HG03159 (cell line): Measurements from ENCODE around the gene SLC16A9.

Experiments used
- ATAC-seq: cut with Tn5 transposase; IDR thresholded peaks from one replicate; pipeline ENCODE4 v1.9.1; 2021; ENCODE audit warnings: mild to moderate bottlenecking, moderate library complexity; ENCODE audit not compliant: unreplicated experiment

SLC16A9 gene

DNA sequence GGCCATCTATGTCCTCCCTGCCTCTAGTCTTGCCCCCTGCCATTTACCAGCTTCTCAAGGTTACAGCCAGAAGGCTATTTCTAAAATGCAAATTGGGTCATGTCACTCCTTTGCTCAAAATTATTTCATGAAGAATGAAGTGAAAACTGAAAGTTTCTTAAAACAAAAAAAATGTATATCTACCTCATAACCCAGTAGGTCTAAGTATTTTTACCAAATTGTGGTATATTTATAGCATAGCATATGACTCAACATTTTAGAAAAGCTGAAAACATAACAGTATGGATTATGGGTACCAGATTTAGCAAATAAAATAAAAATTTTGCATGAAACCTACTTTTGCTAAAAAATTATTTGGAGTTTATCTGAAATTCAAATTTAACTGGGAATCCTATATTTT is 78.4 kb downstream of the SLC16A9 start:
- ATAC-seq: no peak

DNA sequence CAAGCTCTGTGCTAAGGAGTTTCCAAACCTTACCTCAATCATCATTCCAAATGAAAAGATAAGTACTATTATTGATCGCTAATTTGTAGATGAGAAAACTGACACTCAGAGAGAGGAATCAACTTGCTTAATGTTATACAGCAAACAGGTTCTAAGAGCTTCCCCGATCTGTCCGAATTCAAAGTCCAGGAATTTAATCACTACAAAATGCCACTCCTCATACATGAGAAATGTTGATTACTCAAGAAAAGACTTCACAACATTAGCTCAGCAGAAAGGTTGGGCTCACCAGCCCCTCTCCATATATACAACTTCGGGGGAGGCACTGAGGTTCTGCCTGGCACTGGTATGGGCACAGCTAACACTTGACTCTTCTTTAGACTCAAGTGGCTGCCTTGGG is 80.7 kb downstream of the SLC16A9 start:
- no peak for ATAC-seq

DNA sequence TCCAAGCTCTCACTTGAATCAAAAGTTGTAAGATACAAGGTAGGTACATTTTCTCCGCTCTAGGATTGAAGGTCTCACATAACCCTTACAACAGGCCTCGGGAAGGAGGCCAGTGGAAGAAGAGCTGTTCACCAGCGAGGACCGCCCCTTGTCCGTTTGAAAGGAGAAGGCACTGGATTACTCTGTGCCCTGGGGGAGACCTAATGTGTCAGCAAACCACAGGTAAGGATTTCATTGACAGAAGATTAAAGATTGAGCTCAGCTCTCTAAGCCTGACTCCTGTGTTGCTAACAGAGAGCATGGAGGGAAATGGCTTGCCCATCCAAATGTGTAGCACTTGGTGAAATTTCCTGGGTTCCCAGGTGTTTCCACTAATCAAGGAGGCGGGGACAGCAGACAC is 81.2 kb downstream of the SLC16A9 start:
- ATAC-seq: no peak

- ATAC-seq: no peak
Measured at GRCh38 chr10:59627366-59628018, 82.2 kb downstream of the SLC16A9 start.

GRCh38 chr10:59626523-59626869 is 83.2 kb downstream of the SLC16A9 start:
- ATAC-seq: no peak

- peak; percentile 84 for ATAC-seq
Measured at GRCh38 chr10:59625721-59626522, 83.7 kb downstream of the SLC16A9 start.

DNA sequence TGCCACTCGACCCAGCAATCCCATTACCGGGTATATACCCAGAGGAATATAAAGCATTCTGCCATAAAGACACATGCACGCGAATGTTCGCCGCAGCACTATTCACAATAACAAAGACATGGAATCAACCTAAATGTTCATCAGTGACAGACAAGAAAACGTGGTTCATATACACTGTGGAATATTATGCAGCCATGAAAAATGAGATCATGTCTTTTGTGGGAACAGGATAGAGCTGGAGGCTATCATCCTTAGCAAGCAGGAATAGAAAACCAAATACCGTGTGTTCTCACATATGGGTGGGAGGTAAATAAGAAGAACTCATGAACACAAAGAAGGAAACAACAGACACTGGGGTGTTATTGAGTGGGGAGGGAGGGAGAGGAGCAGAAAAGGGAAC is 84.7 kb downstream of the SLC16A9 start:
- no peak for ATAC-seq

- ATAC-seq: no peak
Measured at GRCh38 chr10:59624136-59624535, 85.5 kb downstream of the SLC16A9 start.

DNA sequence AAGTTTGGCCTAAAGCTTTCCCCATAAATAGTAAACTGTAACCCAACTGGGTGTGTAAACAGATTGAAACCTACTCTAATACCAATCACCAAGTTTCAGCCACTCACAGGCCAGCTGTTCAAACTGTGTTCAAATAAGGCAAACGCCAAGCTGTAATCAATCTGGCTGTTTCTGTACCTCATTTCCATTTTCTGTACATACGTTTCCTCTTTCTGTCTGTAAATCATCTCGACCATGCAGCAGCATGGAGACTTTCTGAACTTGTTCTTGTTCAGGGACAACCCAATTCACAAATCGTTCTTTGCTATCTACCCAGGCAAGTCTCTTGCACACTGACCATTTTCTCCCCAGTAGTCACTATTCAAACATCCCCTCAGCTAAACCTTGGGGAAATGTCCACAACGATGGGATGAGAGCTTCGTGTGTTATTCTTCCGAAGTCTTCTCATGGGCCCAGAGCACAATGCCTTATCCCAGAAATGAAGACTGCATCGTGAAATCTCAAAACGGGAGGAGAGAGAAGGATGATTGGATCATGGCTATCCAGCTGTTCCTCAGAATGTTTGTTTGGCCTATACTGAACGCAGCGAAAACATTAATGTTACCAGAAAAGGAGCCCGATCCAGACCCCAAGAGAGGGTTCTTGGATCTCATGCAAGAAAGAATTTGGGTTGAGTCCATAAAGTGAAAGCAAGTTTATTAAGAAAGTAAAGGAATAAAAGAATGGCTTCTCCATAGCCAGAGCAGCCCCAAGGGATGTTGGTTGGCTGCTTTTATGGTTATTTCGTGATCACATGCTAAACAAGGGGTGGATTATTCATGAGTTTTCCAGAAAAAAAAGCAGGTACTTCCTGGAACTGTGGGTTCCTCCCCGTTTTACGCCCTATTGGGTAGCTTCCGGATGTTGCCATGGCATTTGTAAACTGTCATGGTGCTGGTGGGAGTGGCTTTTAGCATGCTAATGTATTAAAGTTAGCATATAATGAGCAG is 86.2 kb downstream of the SLC16A9 start:
- ATAC-seq: peak; percentile 44

DNA sequence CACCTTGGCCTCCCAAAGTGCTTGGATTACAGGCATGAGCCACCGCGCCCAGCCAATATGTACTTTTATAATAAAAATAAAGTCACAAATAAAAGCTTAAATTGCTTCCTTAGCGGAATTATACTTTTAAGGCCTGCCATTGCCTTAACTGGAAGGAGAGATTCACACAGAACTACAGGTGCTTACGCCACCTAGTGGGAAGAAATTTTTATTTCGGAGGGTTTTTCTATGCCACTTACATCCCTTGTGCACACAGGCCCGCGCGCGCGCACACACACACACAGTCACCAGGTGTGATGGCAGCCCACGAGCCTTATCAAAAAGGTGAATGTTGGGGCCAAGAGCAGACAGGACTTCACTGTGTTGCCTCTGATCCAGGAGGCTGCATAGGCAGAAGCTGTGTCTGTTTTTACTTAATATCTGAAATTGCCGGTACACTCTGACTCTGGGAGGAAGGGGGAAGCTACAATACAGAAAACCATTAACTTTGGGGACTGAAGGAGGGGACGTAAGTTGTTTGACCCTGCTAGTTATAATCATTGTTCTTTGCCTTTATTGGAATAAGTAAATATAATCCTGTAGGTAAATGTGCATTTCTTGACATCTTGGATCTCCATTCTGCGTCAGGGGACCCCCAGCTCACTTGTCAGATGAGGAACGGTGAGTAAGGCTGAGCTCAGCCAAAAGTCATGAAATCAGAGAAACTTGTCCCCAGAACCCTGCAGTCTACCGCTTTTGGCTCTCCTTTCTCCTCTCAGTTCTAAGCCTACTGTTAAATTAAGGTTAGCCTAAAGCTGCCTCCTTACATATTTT is 87.1 kb downstream of the SLC16A9 start:
- ATAC-seq: no peak

GRCh38 chr10:59621771-59622170 is 87.9 kb downstream of the SLC16A9 start:
- no peak for ATAC-seq

GRCh38 chr10:59618666-59619065 is 91.0 kb downstream of the SLC16A9 start:
- ATAC-seq: no peak

GRCh38 chr10:59617996-59618395 is 91.7 kb downstream of the SLC16A9 start:
- ATAC-seq: no peak

DNA sequence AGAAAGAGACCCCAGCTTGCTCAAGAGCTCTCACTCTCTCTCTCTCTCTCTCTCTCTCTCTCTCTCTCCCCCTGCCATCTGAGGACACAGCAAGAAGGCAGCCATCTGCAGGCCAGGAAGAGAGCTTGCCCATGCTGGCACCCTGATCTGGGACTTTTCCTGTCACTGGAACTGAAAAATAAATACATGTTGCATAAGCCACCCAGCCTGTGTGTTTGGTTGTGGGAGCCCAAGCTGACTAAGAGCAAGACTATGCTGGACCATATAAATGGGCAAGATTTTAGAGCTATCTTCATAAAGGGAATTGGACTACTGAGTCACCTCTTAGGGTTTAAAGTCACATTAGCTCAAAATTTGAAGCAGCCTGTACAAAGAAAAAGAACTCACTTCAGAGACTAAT is 98.6 kb downstream of the SLC16A9 start:
- ATAC-seq: no peak

DNA sequence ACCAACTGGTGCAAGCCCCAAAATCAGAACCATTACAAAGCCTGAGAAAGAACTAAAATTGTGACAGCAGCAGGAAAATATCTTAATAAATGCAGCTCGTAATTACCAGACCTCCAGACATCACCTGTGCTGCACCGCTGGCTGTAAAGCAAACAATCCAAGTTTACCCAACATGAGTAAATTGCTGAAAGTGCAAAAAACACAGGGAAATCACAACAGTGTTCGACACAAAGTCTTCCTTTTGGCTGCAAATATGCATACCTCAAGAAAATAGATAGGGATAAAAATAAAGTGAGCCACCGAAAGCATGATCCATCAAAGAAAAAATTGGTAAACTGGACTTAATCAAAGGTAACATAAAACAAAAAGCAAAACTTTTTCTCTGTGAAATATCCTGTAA is 101.7 kb downstream of the SLC16A9 start:
- ATAC-seq: no peak

DNA sequence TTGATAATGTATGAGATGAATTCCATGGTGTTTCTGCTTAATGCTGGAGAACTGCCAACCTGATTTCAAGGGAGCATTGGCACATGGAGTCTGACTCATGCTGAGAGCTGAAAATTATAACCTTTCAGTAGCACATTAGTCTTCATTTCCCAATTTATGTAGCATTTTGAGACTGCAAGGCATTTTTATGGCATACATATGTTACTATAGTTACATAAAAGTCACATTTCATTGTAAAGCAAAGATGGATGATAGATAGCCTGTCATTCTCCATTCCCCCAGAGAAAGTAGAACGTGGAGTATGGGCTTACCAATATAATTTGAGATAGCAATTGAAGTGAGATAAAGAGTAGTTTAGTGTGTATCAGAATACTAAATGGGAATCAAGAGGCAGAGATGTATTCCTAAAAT is 103.1 kb downstream of the SLC16A9 start:
- no peak for ATAC-seq

- ATAC-seq: no peak
Measured at GRCh38 chr10:59601985-59602384, 107.7 kb downstream of the SLC16A9 start.
